A673 (cell line): ENCODE results near the gene GFY.

Source experiments
- EZH2 ChIP-seq: fragments of 200-600 bp; sonication (generic); IDR thresholded peaks from 2 replicates; pipeline ENCODE4 v1.6.1; 2017; ENCODE audit warnings: borderline replicate concordance, low read depth, mild to moderate bottlenecking, mixed read lengths, antibody characterized with exemption, low read length; ENCODE audit not compliant: poor library complexity, severe bottlenecking
- TF ChIP-seq, protein P1 (sequence below): fragments of 300-800, 200-600 bp; sonication (generic); conservative IDR thresholded peaks from 2 replicates; pipeline ENCODE4 v1.5.1; 2017; ENCODE audit warnings: low read depth, mild to moderate bottlenecking, antibody characterized with exemption, low read length, moderate library complexity, mixed read lengths

DNA sequence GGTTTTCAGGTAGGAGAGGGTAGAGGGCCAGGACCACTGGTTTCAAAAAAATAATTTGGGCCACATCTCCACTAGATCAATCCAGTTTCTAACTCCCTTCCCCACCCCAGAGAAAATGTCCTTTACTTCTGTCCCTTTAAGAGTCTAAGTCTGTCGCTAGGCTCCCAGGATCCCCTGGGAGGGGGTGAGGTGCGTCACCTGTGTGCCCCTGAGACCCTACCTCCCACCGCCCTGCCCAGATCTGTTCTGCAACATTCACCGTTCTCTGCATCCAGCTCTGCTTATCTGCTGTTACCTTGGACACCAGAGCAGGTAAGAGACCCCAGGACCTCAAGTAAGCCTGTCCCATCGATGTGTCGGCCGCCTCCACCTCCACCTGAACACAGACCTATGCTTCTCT, at the start of gene GFY:
- no peak for TF ChIP-seq EZH2
- TF ChIP-seq, protein P1, sequence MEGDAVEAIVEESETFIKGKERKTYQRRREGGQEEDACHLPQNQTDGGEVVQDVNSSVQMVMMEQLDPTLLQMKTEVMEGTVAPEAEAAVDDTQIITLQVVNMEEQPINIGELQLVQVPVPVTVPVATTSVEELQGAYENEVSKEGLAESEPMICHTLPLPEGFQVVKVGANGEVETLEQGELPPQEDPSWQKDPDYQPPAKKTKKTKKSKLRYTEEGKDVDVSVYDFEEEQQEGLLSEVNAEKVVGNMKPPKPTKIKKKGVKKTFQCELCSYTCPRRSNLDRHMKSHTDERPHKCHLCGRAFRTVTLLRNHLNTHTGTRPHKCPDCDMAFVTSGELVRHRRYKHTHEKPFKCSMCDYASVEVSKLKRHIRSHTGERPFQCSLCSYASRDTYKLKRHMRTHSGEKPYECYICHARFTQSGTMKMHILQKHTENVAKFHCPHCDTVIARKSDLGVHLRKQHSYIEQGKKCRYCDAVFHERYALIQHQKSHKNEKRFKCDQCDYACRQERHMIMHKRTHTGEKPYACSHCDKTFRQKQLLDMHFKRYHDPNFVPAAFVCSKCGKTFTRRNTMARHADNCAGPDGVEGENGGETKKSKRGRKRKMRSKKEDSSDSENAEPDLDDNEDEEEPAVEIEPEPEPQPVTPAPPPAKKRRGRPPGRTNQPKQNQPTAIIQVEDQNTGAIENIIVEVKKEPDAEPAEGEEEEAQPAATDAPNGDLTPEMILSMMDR: no peak
